ENCODE data around the gene FAM83C.

DNA sequence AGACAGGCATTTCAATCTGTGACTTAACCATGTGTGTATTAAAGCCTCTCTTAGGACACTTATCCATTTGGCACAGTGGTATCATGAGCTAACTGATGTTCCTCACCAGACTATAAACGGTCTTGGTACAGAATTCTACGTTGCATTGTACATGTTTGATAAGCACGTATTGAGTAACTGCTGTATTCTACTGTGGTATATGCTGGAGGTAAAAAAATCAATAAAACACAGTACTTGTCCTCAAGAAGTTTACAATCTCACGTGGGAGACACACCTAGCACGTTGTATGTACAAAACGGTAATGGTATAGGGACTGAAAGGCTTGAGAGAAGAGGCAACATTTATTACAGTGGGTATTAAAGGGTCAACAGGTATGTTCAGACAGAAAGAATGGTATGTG, 33.2 kb upstream of the FAM83C start:
- TF ChIP-seq POLR2A (IDR thresholded peaks at IDR 0.05; ENCODE audit: low read depth, low read length), result no peak
- no peak for TF ChIP-seq POLR2AphosphoS5 (IDR thresholded peaks at IDR 0.05; ENCODE audit: low read depth, low read length)

Data from GM12892 (cell line).